HCT116 (cell line): ENCODE data around the gene CYB5A. TPM values are rescaled to one million over a fixed set of nuclear protein-coding genes. Genes with fewer than 3 reads are reported as not detected.

ENCODE experiments used
- ATAC-seq: fragments of 200-7000 bp; cut with Tn5 transposase; 2 replicates; pipeline ENCODE4 v1.9.1; 2020; ENCODE audit warnings: mild to moderate bottlenecking, moderate library complexity
- BruUV-seq: library from RNA; stranded (reverse); fragments of 400-500 nt; replicated peaks from 2 replicates; lab custom pipeline; 2021; lab: Mats Ljungman, UMichigan
- CTCF ChIA-PET: fragments of 300-600 bp; sonication (Branson Sonifier 250); formaldehyde crosslinking; loops from one replicate; lab custom pipeline; 2021; ENCODE audit warnings: antibody characterized with exemption; lab: Charles Lee
- POLR2A ChIA-PET: fragments of 300-600, 350-600 bp; sonication (Branson Sonifier 250); formaldehyde crosslinking; loops from one replicate; lab custom pipeline; 2021; ENCODE audit warnings: antibody characterized with exemption; lab: Charles Lee
- RAD21 ChIA-PET, 2 experiments: fragments of 300-600 bp; sonication (Branson Sonifier 250); formaldehyde crosslinking; loops; one replicate each; lab custom pipeline; 2023; ENCODE audit warnings: low total read pairs in 2 of 2; ENCODE audit not compliant: uncharacterized antibody in 2 of 2, unreplicated experiment in 2 of 2, low non-redundant PET in 1 of 2; lab: Charles Lee
- DNase-seq: peaks from one replicate; pipeline ENCODE4 v3.0.0-alpha.2; 2010; ENCODE audit warnings: low read depth, low spot score
- H2AFZ ChIP-seq: fragments of 200-600 bp; shearing (Covaris generic), sonication (generic); 2 replicates; pipeline ENCODE4 v1.6.1; 2017; ENCODE audit warnings: low read depth, mixed run types, mixed read lengths, antibody characterized with exemption, low read length; ENCODE audit not compliant: poor library complexity, severe bottlenecking
- H3K27ac ChIP-seq: 2 replicates; pipeline ENCODE4 v1.5.1; 2012; ENCODE audit warnings: low read depth, low read length
- H3K27me3 ChIP-seq: fragments of 200-600 bp; sonication (generic); 2 replicates; pipeline ENCODE4 v1.6.1; 2016; ENCODE audit warnings: mixed run types, low read length, mixed read lengths; ENCODE audit not compliant: insufficient read depth
- H3K36me3 ChIP-seq, 2 experiments: fragments of 200-500 bp in 1 of 2; fragments of 200-600 bp in 1 of 2; sonication (Bioruptor generic) in 1 of 2; sonication (generic) in 1 of 2; 2 replicates each; pipeline versions ENCODE4 v1.5.1 to v1.6.1; 2014 to 2016; ENCODE audit warnings: low read length in 2 of 2, inconsistent platforms in 1 of 2, mixed read lengths in 1 of 2, mixed run types in 1 of 2; ENCODE audit not compliant: insufficient read depth in 2 of 2, control insufficient read depth in 1 of 2
- H3K4me1 ChIP-seq, 2 experiments: fragments of 200-600 bp in 1 of 2; sonication (generic) in 1 of 2; 2 replicates each; pipeline versions ENCODE4 v1.5.1 to v1.6.1; 2012 to 2017; ENCODE audit warnings: low read length in 2 of 2, inconsistent platforms in 1 of 2, mild to moderate bottlenecking in 1 of 2, mixed read lengths in 1 of 2, mixed run types in 1 of 2, moderate library complexity in 1 of 2; ENCODE audit not compliant: insufficient read depth in 2 of 2, control insufficient read depth in 1 of 2
- H3K4me2 ChIP-seq: fragments of 200-600 bp; sonication (generic); 2 replicates; pipeline ENCODE4 v1.6.1; 2017; ENCODE audit warnings: mixed run types, low read length, mixed read lengths
- H3K4me3 ChIP-seq, 2 experiments: fragments of 200-600 bp in 1 of 2; sonication (generic) in 1 of 2; replicated peaks in 1 of 2; 2 replicates each; pipeline ENCODE4 v1.5.1; 2011 to 2016; ENCODE audit warnings: low read length in 2 of 2, control low read depth in 1 of 2, low read depth in 1 of 2, mild to moderate bottlenecking in 1 of 2, mixed read lengths in 1 of 2, mixed run types in 1 of 2
- H3K79me2 ChIP-seq: fragments of 200-600 bp; sonication (generic); 2 replicates; pipeline ENCODE4 v1.6.1; 2017; ENCODE audit warnings: mild to moderate bottlenecking, mixed run types, low read length, moderate library complexity, mixed read lengths; ENCODE audit not compliant: insufficient read depth
- H3K9ac ChIP-seq: fragments of 200-600 bp; sonication (generic); 2 replicates; pipeline ENCODE4 v1.6.1; 2016; ENCODE audit warnings: low read length, mixed read lengths
- H3K9me2 ChIP-seq: fragments of 200-600 bp; sonication (generic), shearing (Covaris generic); 2 replicates; pipeline ENCODE4 v1.6.1; 2017; ENCODE audit warnings: mixed run types, mild to moderate bottlenecking, moderate library complexity; ENCODE audit not compliant: insufficient read depth
- H3K9me3 ChIP-seq, 2 experiments: fragments of 200-500 bp in 1 of 2; fragments of 200-600 bp in 1 of 2; sonication (Bioruptor generic) in 1 of 2; sonication (generic) in 1 of 2; 2 replicates each; pipeline ENCODE4 v1.6.1; 2014 to 2017; ENCODE audit warnings: low read length in 2 of 2, mixed read lengths in 2 of 2, inconsistent platforms in 1 of 2, low read depth in 1 of 2, mild to moderate bottlenecking in 1 of 2, mixed run types in 1 of 2, moderate library complexity in 1 of 2; ENCODE audit not compliant: control insufficient read depth in 1 of 2, insufficient read depth in 1 of 2
- H4K20me1 ChIP-seq: fragments of 200-600 bp; sonication (generic), shearing (Covaris generic); 2 replicates; pipeline ENCODE4 v1.6.1; 2017; ENCODE audit warnings: mixed run types, mild to moderate bottlenecking, moderate library complexity; ENCODE audit not compliant: insufficient read depth
- CEBPB ChIP-seq: IDR thresholded peaks from 2 replicates; pipeline ENCODE4 v1.6.1; 2012; ENCODE audit warnings: low read depth
- EGR1 ChIP-seq: IDR thresholded peaks from 2 replicates; pipeline ENCODE4 v1.6.1; 2012; ENCODE audit warnings: low read depth
- EZH2 ChIP-seq: fragments of 200-600 bp; sonication (generic); IDR thresholded peaks from 2 replicates; pipeline ENCODE4 v1.6.1; 2017; ENCODE audit warnings: antibody characterized with exemption, mixed run types
- EZH2phosphoT487 ChIP-seq: fragments of 200-600 bp; IDR thresholded peaks from 2 replicates; pipeline ENCODE4 v1.6.1; 2018; ENCODE audit warnings: antibody characterized with exemption, borderline replicate concordance
- FOSL1 ChIP-seq: IDR thresholded peaks from 2 replicates; pipeline ENCODE4 v1.6.1; 2012; ENCODE audit warnings: low read depth
- POLR2AphosphoS5 ChIP-seq: IDR thresholded peaks from 2 replicates; pipeline ENCODE4 v1.6.1; 2011; ENCODE audit warnings: mild to moderate bottlenecking, low read depth, low read length, moderate library complexity
- REST ChIP-seq: IDR thresholded peaks from 2 replicates; pipeline ENCODE4 v1.6.1; 2012; ENCODE audit warnings: low read depth
- SIN3A ChIP-seq: IDR thresholded peaks from 2 replicates; pipeline ENCODE4 v1.6.1; 2012; ENCODE audit warnings: low read depth
- SP1 ChIP-seq: IDR thresholded peaks from 2 replicates; pipeline ENCODE4 v1.6.1; 2012; ENCODE audit warnings: low read depth
- SRF ChIP-seq: IDR thresholded peaks from 2 replicates; pipeline ENCODE4 v1.6.1; 2012; ENCODE audit warnings: low read depth
- ZBTB33 ChIP-seq: IDR thresholded peaks from 2 replicates; pipeline ENCODE4 v1.6.1; 2011; ENCODE audit warnings: mild to moderate bottlenecking, low read length, moderate library complexity; ENCODE audit not compliant: insufficient replicate concordance; ENCODE audit errors: extremely low read depth
- intact Hi-C: fragments of 100-400 bp; cut with micrococcal nuclease; formaldehyde crosslinking; loops from 2 replicates; pipeline ENCODE4 v1.10.0; 2022
- total RNA-seq: library from RNA; stranded (reverse); gene quantifications from one replicate; pipeline ENCODE4 v1.2.1, GENCODE V29; 2021; ENCODE audit not compliant: unreplicated experiment

CYB5A gene
- total RNA-seq, 1 experiment from 2014 or later, result 37.7 TPM

GRCh38 chr18:74268933-74269620 lies 22.7 kb downstream of the CYB5A start:
- ATAC-seq, result no peak
- POLR2A ChIA-PET, result no interaction called here

More at GRCh38 chr18:74268933-74269620, 22.7 kb downstream of the CYB5A start:
- H3K4me1 ChIP-seq, result no peaks in the 10 kb centered on the region
- no peak overlapping the region for H3K4me2 ChIP-seq
- CTCF ChIA-PET, result no interaction called here
- DNase-seq, result no peak
- no peaks in the 10 kb centered on the region for H3K36me3 ChIP-seq
- intact Hi-C loops, result no loop called here
- H3K9ac ChIP-seq, result no peak overlapping the region
- H3K4me3 ChIP-seq, result no peak overlapping the region
- no peaks in the 10 kb centered on the region for H4K20me1 ChIP-seq
- no peaks in the 10 kb centered on the region for H3K79me2 ChIP-seq
- H2AFZ ChIP-seq, result no peak overlapping the region
- no peaks in the 10 kb centered on the region for H3K9me3 ChIP-seq
- RAD21 ChIA-PET, result no interaction called here
- no peak for TF ChIP-seq POLR2AphosphoS5
- no peak for TF ChIP-seq EGR1
- no peak for TF ChIP-seq SRF
- no peak for TF ChIP-seq ZBTB33
- TF ChIP-seq SP1, result no peak
- no peak for TF ChIP-seq SIN3A
- no peak for TF ChIP-seq EZH2
- no peak for TF ChIP-seq EZH2phosphoT487
- no peak for TF ChIP-seq FOSL1
- TF ChIP-seq CEBPB, result no peak
- TF ChIP-seq REST, result no peak
- TF ChIP-seq, all 23 proteins: peak for 0
- H3K27me3 ChIP-seq, result no peaks in the 10 kb centered on the region
- H3K9me2 ChIP-seq, result no peaks in the 10 kb centered on the region
- no TSS peak for BruUV-seq
- H3K27ac ChIP-seq, result no peak overlapping the region
